ENCODE data around the gene CHAF1A. TPM values are rescaled to one million over a fixed set of nuclear protein-coding genes. Genes with fewer than 3 reads are reported as not detected.

The CHAF1A gene
- total RNA-seq, 4 donors from 2014 or later = 4.9 to 18.6 (median 8.1) TPM

GRCh38 chr19:4454747-4455718 is 52.6 kb downstream of the CHAF1A start:
- TF ChIP-seq CTCF (IDR thresholded peaks at IDR 0.05) (no peak), POLR2A (IDR thresholded peaks at IDR 0.05) (no peak), EP300 (IDR thresholded peaks at IDR 0.05) (no peak)
- WGBS, 2 donors = 60% methylated on average over 26 to 29 of the region's 29 CpGs
- no peak for DNase-seq (ENCODE audit: low spot score in 2 of 2)
- Histone ChIP-seq H3K4me1 (peaks cover 0 to 38% (median 19%) of the 10 kb centered on the region in 4 donors), H3K9me3 (no peaks in the 10 kb centered on the region), H3K36me3 (peaks cover 0 to 50% (median 3%) of the 10 kb centered on the region in 3 donors), H3K27me3 (no peaks in the 10 kb centered on the region), H3K27ac (peak overlapping the region in 3 of 4 donors; percentile 60 to 96 (median 87)), H3K4me3 (peak overlapping the region in 1 of 4 donors; percentile 84)

- peaks cover 0 to 41% (median 3%) of the 10 kb centered on the region in 3 donors for H3K36me3 ChIP-seq
- H3K27ac ChIP-seq = peak overlapping the region; percentile 83 to 96 (median 92)
- peaks cover 0 to 38% (median 19%) of the 10 kb centered on the region in 4 donors for H3K4me1 ChIP-seq
- peak; percentile 47 to 50 for DNase-seq (ENCODE audit: low spot score in 2 of 2)
- no peaks in the 10 kb centered on the region for H3K27me3 ChIP-seq
- H3K9me3 ChIP-seq = no peaks in the 10 kb centered on the region
- H3K4me3 ChIP-seq = peak overlapping the region in 3 of 4 donors; percentile 65 to 90 (median 84)
- TF ChIP-seq CTCF (IDR thresholded peaks at IDR 0.05) (no peak), EP300 (IDR thresholded peaks at IDR 0.05) (no peak), POLR2A (IDR thresholded peaks at IDR 0.05) (no peak)
- 29 to 42% methylated on average over 15 of the region's 15 CpGs for WGBS, 2 donors
These were observed 53.5 kb downstream of the CHAF1A start for GRCh38 chr19:4455719-4456475.

- peaks cover 0 to 38% (median 19%) of the 10 kb centered on the region in 4 donors for H3K4me1 ChIP-seq
- peaks cover 0 to 35% (median 3%) of the 10 kb centered on the region in 3 donors for H3K36me3 ChIP-seq
- peak overlapping the region; percentile 65 to 90 (median 82) for H3K4me3 ChIP-seq
- peak overlapping the region; percentile 83 to 96 (median 92) for H3K27ac ChIP-seq
- WGBS, 2 donors = 1% methylated on average over 9 of the region's 9 CpGs
- no peak for DNase-seq (ENCODE audit: low spot score in 2 of 2)
- H3K27me3 ChIP-seq = no peaks in the 10 kb centered on the region
- TF ChIP-seq POLR2A (IDR thresholded peaks at IDR 0.05) (no peak), EP300 (IDR thresholded peaks at IDR 0.05) (no peak), CTCF (IDR thresholded peaks at IDR 0.05) (no peak)
- H3K9me3 ChIP-seq = no peaks in the 10 kb centered on the region
These were observed 54.0 kb downstream of the CHAF1A start for GRCh38 chr19:4456476-4456842.

- WGBS, 2 donors = 1 to 4% methylated on average over 24 to 48 of the region's 53 CpGs
These were observed 54.6 kb downstream of the CHAF1A start for GRCh38 chr19:4456843-4457653.

More at GRCh38 chr19:4456843-4457653, 54.6 kb downstream of the CHAF1A start:
- peak overlapping the region; percentile 65 to 90 (median 82) for H3K4me3 ChIP-seq
- no peak for TF ChIP-seq CTCF (IDR thresholded peaks at IDR 0.05)
- TF ChIP-seq POLR2A (IDR thresholded peaks at IDR 0.05) = no peak
- TF ChIP-seq EP300 (IDR thresholded peaks at IDR 0.05) = no peak
- DNase-seq (ENCODE audit: low spot score in 2 of 2) = peak in 1 of 2 donors; percentile 28
- peaks cover 0 to 38% (median 19%) of the 10 kb centered on the region in 4 donors for H3K4me1 ChIP-seq
- H3K9me3 ChIP-seq = no peaks in the 10 kb centered on the region
- H3K27me3 ChIP-seq = no peaks in the 10 kb centered on the region
- H3K27ac ChIP-seq = peak overlapping the region; percentile 83 to 96 (median 92)
- H3K36me3 ChIP-seq = peaks cover 0 to 29% (median 3%) of the 10 kb centered on the region in 3 donors

Data from tibial nerve (tissue), 4 donors.